Measurements from ENCODE around the gene SP100.

DNA sequence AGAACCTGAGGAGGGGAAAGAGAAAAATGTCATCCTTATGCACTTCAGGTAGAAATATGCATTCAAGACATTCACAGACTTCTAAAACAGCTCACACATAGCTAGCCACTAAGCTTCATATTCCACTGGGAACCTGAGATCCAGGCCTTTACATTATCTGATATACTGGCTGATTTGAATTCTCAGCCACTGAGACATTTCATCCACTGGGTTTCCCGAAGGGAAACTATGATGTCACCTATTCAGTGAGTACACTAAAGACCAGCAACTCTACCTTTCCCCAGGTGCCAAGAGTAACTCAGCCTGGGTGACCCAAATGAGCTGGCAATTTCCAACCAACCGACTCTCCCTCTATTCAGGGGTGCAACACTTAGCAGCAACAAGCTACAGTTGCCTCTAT lies 21.7 kb upstream of the SP100 start:
- TF ChIP-seq RXRA (IDR thresholded peaks at IDR 0.05; ENCODE audit: insufficient read depth, low read depth, low read length) (no peak), POLR2A (IDR thresholded peaks at IDR 0.05; ENCODE audit: control extremely low read depth in 1 of 2, low read depth in 2 of 2, low read length in 2 of 2) (no peak), SRF (IDR thresholded peaks at IDR 0.05; ENCODE audit: low read depth, low read length) (no peak)
